HepG2 (cell line): ENCODE results near the gene MEGF6. TPM values are rescaled to one million over a fixed set of nuclear protein-coding genes. Genes with fewer than 3 reads are reported as not detected.

Experiments
- ARNT2 ChIP-seq: sonication (generic); formaldehyde crosslinking; IDR thresholded peaks from 2 replicates; pipeline ENCODE4 v1.8.0; 2022; ENCODE audit warnings: mild to moderate bottlenecking, low read depth, missing genetic modification reagents, moderate library complexity
- EEA1 ChIP-seq: sonication (generic); formaldehyde crosslinking; IDR thresholded peaks from 2 replicates; pipeline ENCODE4 v1.5.1; 2020; ENCODE audit warnings: mild to moderate bottlenecking, missing genetic modification reagents, borderline replicate concordance
- HMGXB4 ChIP-seq, 2 experiments: sonication (generic) in 1 of 2; formaldehyde crosslinking in 1 of 2; IDR thresholded peaks; 2 replicates each; pipeline versions ENCODE4 v1.4.0 to v1.6.1; 2018 to 2020; ENCODE audit warnings: missing genetic modification reagents in 2 of 2, borderline replicate concordance in 1 of 2, low read depth in 1 of 2, mild to moderate bottlenecking in 1 of 2, missing biosample characterization in 1 of 2
- PHB2 ChIP-seq: fragments of 450-650 bp; IDR thresholded peaks from 2 replicates; pipeline ENCODE4 v1.6.1; 2018; ENCODE audit not compliant: partially characterized antibody
- TAF15 ChIP-seq: fragments of 200-400 bp; formaldehyde crosslinking; IDR thresholded peaks from one replicate; pipeline ENCODE4 v1.6.1; 2018; ENCODE audit warnings: mild to moderate bottlenecking, low read depth, low read length; ENCODE audit not compliant: poor library complexity, severe bottlenecking
- TCF7L2 ChIP-seq: IDR thresholded peaks from 2 replicates; pipeline ENCODE4 v1.6.1; 2011; ENCODE audit warnings: mild to moderate bottlenecking, low read depth, low read length, moderate library complexity
- ZBTB1 ChIP-seq: sonication (generic); formaldehyde crosslinking; IDR thresholded peaks from 2 replicates; pipeline ENCODE4 v1.4.0; 2020; ENCODE audit warnings: missing genetic modification reagents, borderline replicate concordance
- ZNF234 ChIP-seq: sonication (generic); formaldehyde crosslinking; conservative IDR thresholded peaks from 2 replicates; pipeline ENCODE4 v1.5.1; 2020; ENCODE audit warnings: mild to moderate bottlenecking, missing genetic modification reagents
- ZNF333 ChIP-seq: sonication (generic); formaldehyde crosslinking; IDR thresholded peaks from 2 replicates; pipeline ENCODE4 v1.4.0; 2020; ENCODE audit warnings: mild to moderate bottlenecking, missing genetic modification reagents, borderline replicate concordance
- ZNF33A ChIP-seq: sonication (generic); formaldehyde crosslinking; IDR thresholded peaks from 2 replicates; pipeline ENCODE4 v1.5.1; 2020; ENCODE audit warnings: missing genetic modification reagents, mild to moderate bottlenecking, moderate library complexity, borderline replicate concordance
- ZNF614 ChIP-seq: IDR thresholded peaks from 2 replicates; pipeline ENCODE4 v1.6.1; 2018; ENCODE audit warnings: missing biosample characterization, missing genetic modification reagents, inconsistent platforms, borderline replicate concordance
- ZNF687 ChIP-seq: sonication (generic); formaldehyde crosslinking; IDR thresholded peaks from 2 replicates; pipeline ENCODE4 v1.5.1; 2020; ENCODE audit warnings: mild to moderate bottlenecking, missing genetic modification reagents, moderate library complexity
- polyA plus RNA-seq, 8 experiments: library from polyadenylated mRNA; depleted of rRNA in 3 of 8; stranded (reverse) in 7 of 8; unstranded in 1 of 8; fragments of >200 nt; fragmentation: Illumina TruSeq in 4 of 8; extraction: Trizol in 4 of 8; gene quantifications; 2 replicates each; pipeline versions ENCODE4 v1.2.1 to v1.2.3, GENCODE V29; 2011 to 2016; ENCODE audit warnings: low read depth in 4 of 8, missing spikeins in 1 of 8, mixed read lengths in 1 of 8; ENCODE audit not compliant: insufficient read depth in 1 of 8
- total RNA-seq, 5 experiments: library from RNA; depleted of rRNA; stranded (reverse); fragments of >200 nt; fragmentation: Illumina TruSeq; extraction: Trizol; gene quantifications; 2 replicates each; pipeline ENCODE4 v1.2.3, GENCODE V29; 2016; ENCODE audit warnings: low read depth in 1 of 5
- TF ChIP-seq, protein P1 (sequence below): sonication (generic); formaldehyde crosslinking; IDR thresholded peaks from 2 replicates; pipeline ENCODE4 v1.4.0; 2020; ENCODE audit warnings: missing genetic modification reagents
- TF ChIP-seq, protein P2 (sequence below): sonication (generic); formaldehyde crosslinking; IDR thresholded peaks from 2 replicates; pipeline ENCODE4 v1.4.0; 2020; ENCODE audit warnings: missing genetic modification reagents

The MEGF6 gene
- total and polyA plus RNA-seq, 2 of the 13 experiments (the other 11 are each of a cell fraction or from before 2014, with no cell fraction given): 1.9 TPM

- TF ChIP-seq ZNF687 (peak; percentile 80), ZNF234 (CRISPR knock-in tag) (no peak), ZNF333 (CRISPR knock-in tag) (no peak), TCF7L2 (no peak), ZNF33A (CRISPR knock-in tag) (no peak), ARNT2 (0 out of 2 replicates have a peak, but pooled peaks have one; percentile 25), TAF15 (no peak), EEA1 (no peak), ZBTB1 (CRISPR knock-in tag) (no peak), HMGXB4 (CRISPR knock-in tag; IDR thresholded peaks at IDR 0.05; ENCODE audit: borderline replicate concordance in 1 of 2, low read depth in 1 of 2) (0 out of 4 replicates have a peak, but pooled peaks of 1 of the 2 experiments have one; percentile 28), ZNF614 (CRISPR knock-in tag) (no peak), PHB2 (no peak)
- TF ChIP-seq, protein P1, sequence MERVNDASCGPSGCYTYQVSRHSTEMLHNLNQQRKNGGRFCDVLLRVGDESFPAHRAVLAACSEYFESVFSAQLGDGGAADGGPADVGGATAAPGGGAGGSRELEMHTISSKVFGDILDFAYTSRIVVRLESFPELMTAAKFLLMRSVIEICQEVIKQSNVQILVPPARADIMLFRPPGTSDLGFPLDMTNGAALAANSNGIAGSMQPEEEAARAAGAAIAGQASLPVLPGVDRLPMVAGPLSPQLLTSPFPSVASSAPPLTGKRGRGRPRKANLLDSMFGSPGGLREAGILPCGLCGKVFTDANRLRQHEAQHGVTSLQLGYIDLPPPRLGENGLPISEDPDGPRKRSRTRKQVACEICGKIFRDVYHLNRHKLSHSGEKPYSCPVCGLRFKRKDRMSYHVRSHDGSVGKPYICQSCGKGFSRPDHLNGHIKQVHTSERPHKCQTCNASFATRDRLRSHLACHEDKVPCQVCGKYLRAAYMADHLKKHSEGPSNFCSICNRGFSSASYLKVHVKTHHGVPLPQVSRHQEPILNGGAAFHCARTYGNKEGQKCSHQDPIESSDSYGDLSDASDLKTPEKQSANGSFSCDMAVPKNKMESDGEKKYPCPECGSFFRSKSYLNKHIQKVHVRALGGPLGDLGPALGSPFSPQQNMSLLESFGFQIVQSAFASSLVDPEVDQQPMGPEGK (CRISPR knock-in tag): peak; percentile 31; the same call in 1 of the 2 replicates
- TF ChIP-seq, protein P2, sequence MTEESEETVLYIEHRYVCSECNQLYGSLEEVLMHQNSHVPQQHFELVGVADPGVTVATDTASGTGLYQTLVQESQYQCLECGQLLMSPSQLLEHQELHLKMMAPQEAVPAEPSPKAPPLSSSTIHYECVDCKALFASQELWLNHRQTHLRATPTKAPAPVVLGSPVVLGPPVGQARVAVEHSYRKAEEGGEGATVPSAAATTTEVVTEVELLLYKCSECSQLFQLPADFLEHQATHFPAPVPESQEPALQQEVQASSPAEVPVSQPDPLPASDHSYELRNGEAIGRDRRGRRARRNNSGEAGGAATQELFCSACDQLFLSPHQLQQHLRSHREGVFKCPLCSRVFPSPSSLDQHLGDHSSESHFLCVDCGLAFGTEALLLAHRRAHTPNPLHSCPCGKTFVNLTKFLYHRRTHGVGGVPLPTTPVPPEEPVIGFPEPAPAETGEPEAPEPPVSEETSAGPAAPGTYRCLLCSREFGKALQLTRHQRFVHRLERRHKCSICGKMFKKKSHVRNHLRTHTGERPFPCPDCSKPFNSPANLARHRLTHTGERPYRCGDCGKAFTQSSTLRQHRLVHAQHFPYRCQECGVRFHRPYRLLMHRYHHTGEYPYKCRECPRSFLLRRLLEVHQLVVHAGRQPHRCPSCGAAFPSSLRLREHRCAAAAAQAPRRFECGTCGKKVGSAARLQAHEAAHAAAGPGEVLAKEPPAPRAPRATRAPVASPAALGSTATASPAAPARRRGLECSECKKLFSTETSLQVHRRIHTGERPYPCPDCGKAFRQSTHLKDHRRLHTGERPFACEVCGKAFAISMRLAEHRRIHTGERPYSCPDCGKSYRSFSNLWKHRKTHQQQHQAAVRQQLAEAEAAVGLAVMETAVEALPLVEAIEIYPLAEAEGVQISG (CRISPR knock-in tag): 0 out of 2 replicates have a peak, but pooled peaks have one; percentile 17
Observed at GRCh38 chr1:3483801-3484444, 127.4 kb downstream of the MEGF6 start (continued).
